Esophagus (tissue), 2 donors: ENCODE results near the gene ADGRB2. TPM values are rescaled to one million over a fixed set of nuclear protein-coding genes. Genes with fewer than 3 reads are reported as not detected.

Experiments used
- H3K27ac ChIP-seq, 2 donors: one replicate each; pipeline ENCODE4 v1.5.1; 2013; ENCODE audit warnings: low read depth in 2 of 2, mild to moderate bottlenecking in 2 of 2, inconsistent platforms in 1 of 2, low read length in 1 of 2, moderate library complexity in 1 of 2
- H3K27me3 ChIP-seq, 2 donors: one replicate each; pipeline ENCODE4 v1.6.1; 2013; ENCODE audit warnings: low read length in 2 of 2, control low read depth in 1 of 2, mild to moderate bottlenecking in 1 of 2; ENCODE audit not compliant: insufficient read depth in 2 of 2, control insufficient read depth in 1 of 2
- H3K36me3 ChIP-seq, 2 donors: one replicate each; pipeline ENCODE4 v1.6.1; 2013; ENCODE audit warnings: low read length in 1 of 2; ENCODE audit not compliant: control insufficient read depth in 2 of 2, insufficient read depth in 2 of 2
- H3K4me1 ChIP-seq, 2 donors: one replicate each; pipeline ENCODE4 v1.6.1; 2013; ENCODE audit warnings: low read length in 1 of 2; ENCODE audit not compliant: control insufficient read depth in 2 of 2, insufficient read depth in 2 of 2
- H3K4me3 ChIP-seq, 2 donors: one replicate each; pipeline ENCODE4 v1.5.1; 2013; ENCODE audit warnings: low read length in 2 of 2, mild to moderate bottlenecking in 2 of 2, low read depth in 1 of 2, moderate library complexity in 1 of 2
- H3K9me3 ChIP-seq, 2 donors: one replicate each; pipeline ENCODE4 v1.6.1; 2013; ENCODE audit warnings: mild to moderate bottlenecking in 2 of 2, low read depth in 1 of 2, low read length in 1 of 2, moderate library complexity in 1 of 2; ENCODE audit not compliant: control insufficient read depth in 2 of 2, insufficient read depth in 1 of 2
- WGBS, 2 donors: extraction: QIAGEN DNeasy Blood & Tissue Kit; methylation state at CpG; one replicate each; pipeline ENCODE4 v1.1.7; 2013; 5-methylcytosine and 5-hydroxymethylcytosine counted together
- polyA plus RNA-seq, 2 donors: library from polyadenylated mRNA; stranded (reverse); fragments of 200-250 nt; gene quantifications; one replicate each; pipeline ENCODE4 v1.2.3, GENCODE V29; 2013
- donor health status: healthy with polysubstance abuse.
- donor health status: Bipolar disorder and iron deficiency.

Gene ADGRB2
- polyA plus RNA-seq, 2 donors = 0.34 to 0.51 TPM

- 2 to 3% methylated on average over 49 to 63 of the region's 63 CpGs for WGBS, 2 donors
- H3K4me3 ChIP-seq = peak overlapping the region; percentile 23 to 40
- no peaks in the 10 kb centered on the region for H3K36me3 ChIP-seq
- no peaks in the 10 kb centered on the region for H3K9me3 ChIP-seq
- H3K27ac ChIP-seq = no peak overlapping the region
- peaks cover 2 to 9% of the 10 kb centered on the region in 2 donors for H3K4me1 ChIP-seq
- peaks cover 0 to 9% of the 10 kb centered on the region in 2 donors for H3K27me3 ChIP-seq
These were observed 3.4 kb downstream of the ADGRB2 start for GRCh38 chr1:31760471-31761470.

DNA sequence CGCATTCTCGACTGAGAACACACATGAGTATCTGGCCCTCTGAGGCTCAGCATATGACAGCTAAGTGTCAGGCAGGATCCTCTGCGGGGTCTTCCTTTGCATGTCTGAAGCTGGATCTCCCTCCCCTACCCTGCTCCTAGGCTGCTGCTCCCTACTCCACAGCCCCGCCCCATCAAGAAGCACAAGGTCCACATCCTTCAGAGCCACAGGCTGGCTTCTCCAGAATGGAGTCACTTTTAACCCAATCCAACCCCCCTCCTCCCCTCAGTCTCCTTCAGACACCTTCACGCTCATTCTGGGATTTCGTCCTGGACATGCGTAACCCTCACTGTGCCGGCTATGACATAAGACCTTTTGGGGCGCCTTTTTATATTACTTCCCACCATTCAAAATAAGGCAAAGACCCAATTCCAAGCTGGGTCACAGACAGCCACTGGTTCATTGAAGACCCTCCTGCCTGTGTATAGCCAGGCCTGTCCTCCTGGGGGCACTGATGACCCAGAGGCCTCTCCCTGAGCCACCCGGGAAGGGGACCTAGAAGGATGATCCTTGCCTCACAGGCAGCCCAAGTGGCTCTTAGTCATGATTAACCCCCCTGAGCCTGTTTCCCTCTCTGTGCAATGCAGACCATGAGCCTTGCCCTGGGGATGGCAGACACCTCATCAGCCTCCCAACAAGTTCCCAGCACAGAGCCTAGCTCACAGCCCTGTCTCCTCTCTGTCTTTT is 4.7 kb downstream of the ADGRB2 start:
- Histone ChIP-seq H3K4me1 (peaks cover 2 to 9% of the 10 kb centered on the region in 2 donors), H3K4me3 (no peak overlapping the region), H3K9me3 (no peaks in the 10 kb centered on the region), H3K27me3 (peaks cover 0 to 9% of the 10 kb centered on the region in 2 donors), H3K36me3 (no peaks in the 10 kb centered on the region), H3K27ac (no peak overlapping the region)
- 79 to 88% methylated on average over 10 of the region's 10 CpGs for WGBS, 2 donors

DNA sequence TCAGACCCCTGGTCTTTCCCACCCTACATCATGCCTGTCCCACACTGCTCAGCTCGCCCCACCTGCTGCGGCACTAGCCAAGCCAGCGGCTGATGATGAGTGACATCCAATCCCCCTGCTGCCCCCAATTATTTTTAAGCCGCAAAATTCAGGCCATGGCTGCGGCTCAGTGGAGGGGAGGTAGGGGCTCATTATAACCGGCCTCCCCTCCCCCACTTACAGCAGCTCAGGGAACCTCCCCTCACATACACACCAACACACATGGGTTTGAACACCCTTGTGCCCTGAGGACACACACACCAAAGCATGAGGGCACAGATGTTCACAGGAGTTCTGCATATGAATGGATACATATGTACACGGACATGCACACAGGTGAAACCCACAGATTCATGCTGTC is 5.3 kb downstream of the ADGRB2 start:
- no peaks in the 10 kb centered on the region for H3K36me3 ChIP-seq
- H3K4me3 ChIP-seq = no peak overlapping the region
- peaks cover 0 to 9% of the 10 kb centered on the region in 2 donors for H3K27me3 ChIP-seq
- peaks cover 2 to 9% of the 10 kb centered on the region in 2 donors for H3K4me1 ChIP-seq
- 88 to 90% methylated on average over 7 of the region's 7 CpGs for WGBS, 2 donors
- H3K27ac ChIP-seq = no peak overlapping the region
- H3K9me3 ChIP-seq = no peaks in the 10 kb centered on the region

DNA sequence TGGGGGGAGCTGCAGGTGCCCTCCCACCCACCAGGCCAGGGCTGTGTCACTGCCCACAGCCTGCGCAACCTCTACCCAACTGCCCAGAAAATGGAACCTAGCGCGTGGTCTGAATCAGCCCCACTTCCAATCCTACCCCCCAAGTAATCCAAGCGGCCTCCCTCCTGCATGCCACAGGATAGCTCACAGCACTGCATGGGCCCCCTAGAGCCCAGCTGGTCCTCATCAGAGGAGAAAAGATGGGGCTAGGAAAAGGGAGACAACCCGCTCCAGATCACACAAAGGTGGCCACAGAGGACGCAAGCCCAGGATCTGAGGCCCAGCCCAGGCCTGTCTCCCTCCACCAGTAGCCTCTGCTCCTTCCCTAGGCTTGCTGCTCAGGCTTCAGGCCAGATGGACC is 6.2 kb downstream of the ADGRB2 start:
- Histone ChIP-seq H3K4me1 (peaks cover 0 to 2% of the 10 kb centered on the region in 2 donors), H3K4me3 (no peak overlapping the region), H3K27ac (no peak overlapping the region), H3K36me3 (no peaks in the 10 kb centered on the region), H3K27me3 (peaks cover 0 to 4% of the 10 kb centered on the region in 2 donors), H3K9me3 (no peaks in the 10 kb centered on the region)
- 94 to 98% methylated on average over 6 of the region's 6 CpGs for WGBS, 2 donors

DNA sequence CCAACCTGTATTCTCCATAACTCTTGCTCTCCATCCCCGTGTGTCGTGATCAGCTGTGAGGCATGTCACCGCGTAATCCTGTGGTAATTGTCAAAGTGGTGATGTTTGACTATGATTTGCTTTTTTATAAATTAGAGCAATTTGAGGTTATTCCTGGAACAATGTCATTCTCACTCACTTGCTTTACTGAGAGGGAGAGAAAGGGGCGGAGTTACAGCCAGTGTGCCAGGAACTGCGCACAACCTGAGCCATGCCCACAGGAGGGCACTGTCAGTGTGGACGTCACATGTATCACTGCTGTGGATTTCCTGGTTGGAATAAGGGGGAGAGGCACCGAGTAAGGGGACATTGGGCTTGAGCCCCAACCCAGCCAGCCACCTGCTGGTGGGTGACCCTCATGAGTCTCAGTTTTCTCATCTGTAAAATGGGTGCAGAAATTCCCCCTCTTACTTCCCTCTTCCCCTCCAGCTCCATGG is 6.9 kb downstream of the ADGRB2 start:
- Histone ChIP-seq H3K36me3 (no peaks in the 10 kb centered on the region), H3K4me1 (no peaks in the 10 kb centered on the region), H3K27me3 (no peaks in the 10 kb centered on the region), H3K9me3 (no peaks in the 10 kb centered on the region), H3K27ac (no peak overlapping the region), H3K4me3 (no peak overlapping the region)
- WGBS, 2 donors = 83 to 84% methylated on average over 8 of the region's 8 CpGs

- Histone ChIP-seq H3K36me3 (no peaks in the 10 kb centered on the region), H3K9me3 (no peaks in the 10 kb centered on the region), H3K4me3 (no peak overlapping the region), H3K4me1 (no peaks in the 10 kb centered on the region), H3K27me3 (no peaks in the 10 kb centered on the region), H3K27ac (no peak overlapping the region)
- WGBS, 2 donors = 94 to 95% methylated on average over 13 of the region's 13 CpGs
These were observed 7.6 kb downstream of the ADGRB2 start for GRCh38 chr1:31756578-31756977.

DNA sequence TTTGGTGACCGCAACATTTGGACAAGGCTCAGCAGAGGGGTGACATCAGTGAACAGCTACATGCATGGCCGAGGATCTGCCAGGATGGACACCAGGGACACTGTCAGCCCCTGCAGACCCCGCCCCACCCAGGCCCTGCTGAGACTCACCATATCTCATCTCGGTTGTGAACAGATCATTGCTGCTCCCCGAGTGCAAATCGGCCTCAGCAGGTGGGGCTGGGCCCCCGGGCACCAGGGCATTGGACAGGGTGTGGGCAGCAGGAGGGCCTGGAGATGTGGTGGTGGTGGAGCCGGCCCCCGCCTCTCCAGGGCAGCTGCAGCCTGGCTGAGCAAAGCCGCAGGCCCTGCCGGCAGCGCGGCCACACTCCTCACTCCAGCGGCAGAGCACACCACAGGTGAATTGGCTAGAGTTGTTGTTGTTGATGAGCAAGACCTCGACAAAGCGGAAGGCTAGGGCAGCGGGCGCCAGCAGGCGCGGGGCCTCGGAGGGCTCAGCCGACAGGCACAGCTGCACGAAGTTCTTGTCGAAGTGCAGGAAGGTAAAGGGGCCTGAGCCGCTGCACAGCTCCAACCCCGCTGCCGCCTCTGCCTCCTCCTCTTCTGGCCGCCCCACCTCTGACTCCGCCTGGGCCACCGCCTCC is 8.2 kb downstream of the ADGRB2 start:
- no peaks in the 10 kb centered on the region for H3K9me3 ChIP-seq
- no peak overlapping the region for H3K27ac ChIP-seq
- no peak overlapping the region for H3K4me3 ChIP-seq
- 89 to 90% methylated on average over 26 to 30 of the region's 30 CpGs for WGBS, 2 donors
- H3K4me1 ChIP-seq = no peaks in the 10 kb centered on the region
- H3K27me3 ChIP-seq = no peaks in the 10 kb centered on the region
- no peaks in the 10 kb centered on the region for H3K36me3 ChIP-seq

DNA sequence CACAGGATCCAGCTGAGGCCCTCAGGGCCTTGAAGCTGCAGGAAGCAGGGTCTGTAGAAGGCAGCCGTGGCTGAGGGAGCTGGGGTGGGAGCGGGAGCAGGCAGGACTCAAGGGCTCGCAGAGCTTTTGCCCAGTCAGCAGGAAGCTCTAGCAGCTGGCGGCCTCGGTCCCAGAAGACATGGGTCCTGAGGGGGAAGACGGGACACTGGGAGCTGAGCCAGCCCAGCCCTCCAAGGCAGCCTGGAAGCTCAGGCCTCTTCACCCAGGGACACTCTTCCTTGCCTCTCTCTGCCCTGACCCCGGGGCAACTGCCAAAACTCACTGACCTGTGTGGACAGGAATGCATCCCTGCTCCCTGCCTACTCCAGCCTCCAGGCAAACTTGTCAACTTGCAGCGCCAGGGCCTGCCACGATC is 8.9 kb downstream of the ADGRB2 start:
- Histone ChIP-seq H3K27me3 (no peaks in the 10 kb centered on the region), H3K27ac (no peak overlapping the region), H3K4me3 (no peak overlapping the region), H3K9me3 (no peaks in the 10 kb centered on the region), H3K4me1 (no peaks in the 10 kb centered on the region), H3K36me3 (no peaks in the 10 kb centered on the region)
- WGBS, 2 donors = 60 to 70% methylated on average over 9 of the region's 9 CpGs

- H3K4me1 ChIP-seq = no peaks in the 10 kb centered on the region
- H3K4me3 ChIP-seq = no peak overlapping the region
- H3K36me3 ChIP-seq = no peaks in the 10 kb centered on the region
- WGBS, 2 donors = 88 to 94% methylated on average over 15 of the region's 15 CpGs
- no peaks in the 10 kb centered on the region for H3K27me3 ChIP-seq
- H3K27ac ChIP-seq = no peak overlapping the region
- H3K9me3 ChIP-seq = no peaks in the 10 kb centered on the region
These were observed 9.7 kb downstream of the ADGRB2 start for GRCh38 chr1:31754397-31754796.
